GM21576 (cell line): ENCODE data around the gene HPGDS.

Source experiments
- ATAC-seq: cut with Tn5 transposase; IDR thresholded peaks from one replicate; pipeline ENCODE4 v1.9.1; 2021; ENCODE audit warnings: mild to moderate bottlenecking, moderate library complexity; ENCODE audit not compliant: unreplicated experiment

The HPGDS gene

GRCh38 chr4:94262163-94263016, 80.2 kb downstream of the HPGDS start:
- no peak for ATAC-seq

DNA sequence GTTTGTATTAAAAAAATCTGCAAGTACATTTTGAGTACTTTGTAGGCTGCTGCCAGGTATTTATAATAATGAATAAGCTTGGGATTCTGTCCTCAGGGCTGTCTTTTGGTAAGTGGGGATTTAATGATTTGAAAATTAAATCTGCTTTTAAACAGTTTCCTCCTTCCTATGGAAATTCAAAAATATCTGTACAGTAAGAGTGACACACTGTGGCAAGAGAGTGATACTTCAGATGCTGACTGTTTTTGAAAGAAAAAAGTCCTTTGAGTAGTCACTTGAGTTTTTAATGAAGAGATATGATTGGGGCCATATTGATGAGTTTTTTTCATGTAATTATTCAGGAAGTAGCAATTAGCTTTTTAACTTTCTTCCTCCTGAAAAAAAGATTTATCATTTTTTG, 85.8 kb downstream of the HPGDS start:
- ATAC-seq = no peak

DNA sequence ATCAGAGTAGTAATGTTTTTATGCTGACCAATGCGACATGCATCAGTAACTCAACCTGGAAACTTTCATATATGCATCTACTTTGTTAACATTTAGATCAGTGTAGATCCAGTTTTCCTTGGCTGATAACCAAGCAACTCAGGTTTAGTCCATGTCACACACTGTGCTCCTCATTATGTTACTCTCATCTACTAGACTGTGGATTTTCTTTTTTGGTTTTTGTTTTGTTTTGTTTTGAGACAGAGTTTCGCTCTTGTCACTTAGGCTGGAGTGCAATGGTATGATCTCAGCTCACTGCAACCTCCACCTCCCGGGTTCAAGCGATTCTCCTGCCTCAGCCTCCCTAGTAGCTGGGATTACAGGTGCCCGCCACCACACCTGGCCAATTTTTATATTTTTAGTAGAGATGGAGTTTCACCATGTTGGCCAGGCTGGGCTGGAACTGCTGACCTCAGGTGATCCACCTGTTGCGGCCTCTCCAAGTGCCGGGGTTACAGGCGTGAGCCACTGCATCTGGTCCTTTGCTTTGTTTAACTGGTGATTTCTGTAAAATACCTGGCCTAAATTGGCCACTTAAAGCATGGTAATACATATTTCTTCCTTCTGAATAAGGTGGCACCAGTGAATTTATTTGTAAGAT, 86.4 kb downstream of the HPGDS start:
- no peak for ATAC-seq

DNA sequence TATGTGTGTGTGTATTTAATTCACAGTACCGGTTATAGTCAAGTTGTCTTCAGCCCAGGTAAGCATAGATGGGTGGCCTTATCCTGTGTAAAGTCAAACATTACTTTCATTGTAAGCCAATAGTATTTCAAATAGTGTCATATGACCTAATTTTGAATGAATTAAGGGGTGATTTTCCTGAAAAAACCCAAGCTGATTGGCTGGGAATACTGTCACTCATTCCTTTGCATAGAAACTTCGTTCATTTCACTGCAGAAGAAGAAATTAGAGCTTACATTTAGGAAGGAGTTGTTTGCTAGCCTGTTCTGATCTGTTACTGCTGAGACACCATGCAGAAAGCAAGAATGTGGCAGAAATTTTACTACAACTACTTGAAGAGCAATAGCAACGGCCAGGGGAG, 89.6 kb downstream of the HPGDS start:
- ATAC-seq = no peak

GRCh38 chr4:94251094-94251493, 91.5 kb downstream of the HPGDS start:
- no peak for ATAC-seq
